ENCODE results near the gene TMEM94. TPM values are rescaled to one million over a fixed set of nuclear protein-coding genes. Genes with fewer than 3 reads are reported as not detected.

The TMEM94 gene
- 8.4 and 11.4 TPM in 2 replicates for total RNA-seq (2012; rRNA removed)
- 59.2 and 64.7 TPM in 2 replicates for polyA plus RNA-seq (2012; rRNA removed)
- 30.4 and 39.0 TPM in 2 replicates for polyA plus RNA-seq (2012; cell fraction: cytosol; rRNA removed)
- polyA plus RNA-seq (2012; cell fraction: nucleus; rRNA removed; ENCODE audit: low replicate concordance), result 231 and 523 TPM in 2 replicates
- percentile 55 among the genes with signal in this experiment for Bru-seq, nascent RNA
- BruChase-seq, experiment 1, labeled RNA remaining after a 6-hour chase, result percentile 64 among the genes with signal in this experiment
- percentile 53 among the genes with signal in this experiment for BruChase-seq, experiment 2, labeled RNA remaining after a 2-hour chase
- long read RNA-seq, partial matches to known transcripts, result 21 of 25 reads
- long read RNA-seq, other reads (novel, unspliced or antisense), result 4 of 25 reads

DNA sequence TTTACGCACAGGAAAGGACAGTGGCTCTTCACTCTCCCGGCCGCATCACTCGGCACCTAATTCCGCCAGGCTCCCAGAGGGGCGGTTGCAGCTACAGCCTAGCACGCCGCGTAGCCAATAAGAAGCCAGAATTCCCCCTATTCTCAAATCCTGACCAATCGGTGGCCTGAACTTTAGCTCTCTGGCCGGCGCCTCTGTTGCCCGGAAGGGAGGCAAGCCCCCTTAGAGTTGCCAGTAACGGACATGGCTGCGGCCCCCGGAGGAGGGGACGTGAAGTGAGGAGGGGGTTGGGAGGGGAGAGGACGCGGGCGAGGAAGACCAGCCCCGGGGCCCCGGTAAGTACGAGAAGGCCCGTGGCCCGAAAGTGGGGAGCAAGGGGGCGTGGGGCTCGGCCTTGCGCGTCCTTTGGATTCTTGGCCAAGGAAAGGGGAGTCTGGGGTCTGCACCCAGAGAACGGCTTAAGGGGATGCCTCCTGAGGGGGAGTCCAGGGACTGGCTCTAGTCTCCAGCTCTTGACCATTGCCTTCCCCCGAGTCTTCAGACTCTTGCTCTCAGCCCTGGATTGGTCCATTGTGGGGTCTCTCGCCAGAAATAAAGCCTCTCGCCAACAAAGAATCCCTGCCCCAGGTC, at the start of gene TMEM94:
Gene TMEM94 (plus strand): TSS at position 219 of the 630 bp plus-strand sequence. CDS start 15,271 bp downstream, outside the sequence.
- peaks cover 31 to 43% of the 10 kb centered on the region in 2 experiments for H3K79me1 ChIP-seq (ENCODE audit: low read depth in 1 of 2, low read length in 2 of 2)
- H4K5ac ChIP-seq (ENCODE audit: low read depth, low read length), result peak within 1 kb of the TSS; percentile 95
- H4K91ac ChIP-seq (ENCODE audit: insufficient read depth, low read depth, low read length), result peak within 1 kb of the TSS; percentile 95
- peak within 1 kb of the TSS; percentile 98 for H2AFZ ChIP-seq (replicated peaks; ENCODE audit: low read length, poor library complexity)
- TF ChIP-seq, protein P1, sequence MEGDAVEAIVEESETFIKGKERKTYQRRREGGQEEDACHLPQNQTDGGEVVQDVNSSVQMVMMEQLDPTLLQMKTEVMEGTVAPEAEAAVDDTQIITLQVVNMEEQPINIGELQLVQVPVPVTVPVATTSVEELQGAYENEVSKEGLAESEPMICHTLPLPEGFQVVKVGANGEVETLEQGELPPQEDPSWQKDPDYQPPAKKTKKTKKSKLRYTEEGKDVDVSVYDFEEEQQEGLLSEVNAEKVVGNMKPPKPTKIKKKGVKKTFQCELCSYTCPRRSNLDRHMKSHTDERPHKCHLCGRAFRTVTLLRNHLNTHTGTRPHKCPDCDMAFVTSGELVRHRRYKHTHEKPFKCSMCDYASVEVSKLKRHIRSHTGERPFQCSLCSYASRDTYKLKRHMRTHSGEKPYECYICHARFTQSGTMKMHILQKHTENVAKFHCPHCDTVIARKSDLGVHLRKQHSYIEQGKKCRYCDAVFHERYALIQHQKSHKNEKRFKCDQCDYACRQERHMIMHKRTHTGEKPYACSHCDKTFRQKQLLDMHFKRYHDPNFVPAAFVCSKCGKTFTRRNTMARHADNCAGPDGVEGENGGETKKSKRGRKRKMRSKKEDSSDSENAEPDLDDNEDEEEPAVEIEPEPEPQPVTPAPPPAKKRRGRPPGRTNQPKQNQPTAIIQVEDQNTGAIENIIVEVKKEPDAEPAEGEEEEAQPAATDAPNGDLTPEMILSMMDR (conservative IDR thresholded peaks at IDR 0.05; ENCODE audit: low read depth, low read length), result no peak
- TF ChIP-seq SMC3 (IDR thresholded peaks at IDR 0.05; ENCODE audit: low read depth, low read length) (no peak), POLR2A (IDR thresholded peaks at IDR 0.05; ENCODE audit: low read depth, low read length) (peak; percentile 54; the same call in 1 of the 2 replicates), MAZ (IDR thresholded peaks at IDR 0.05; ENCODE audit: borderline replicate concordance, low read depth, low read length) (peak; percentile 98), FOS (IDR thresholded peaks at IDR 0.05; ENCODE audit: low read depth, low read length) (peak; percentile 79; the same call in 1 of the 2 replicates), BHLHE40 (IDR thresholded peaks at IDR 0.05; ENCODE audit: low read depth, low read length) (no peak)
- H3K56ac ChIP-seq (ENCODE audit: extremely low read depth, insufficient read depth, low read length), result peak within 1 kb of the TSS; percentile 96
- peak within 1 kb of the TSS; percentile 99 for H3K14ac ChIP-seq (replicated peaks; ENCODE audit: low read depth, low read length)
- H2BK120ac ChIP-seq (ENCODE audit: low read depth, low read length), result peak within 1 kb of the TSS; percentile 73
- H2BK5ac ChIP-seq (ENCODE audit: low read depth, low read length, poor library complexity, severe bottlenecking), result peak within 1 kb of the TSS; percentile 79
- H4K20me1 ChIP-seq (ENCODE audit: insufficient read depth, low read length), result no peaks in the 10 kb centered on the region
- no peaks in the 10 kb centered on the region for H3K27me3 ChIP-seq (ENCODE audit: control insufficient read depth, insufficient read depth, low read length)
- peak within 1 kb of the TSS; percentile 99 for H3K23ac ChIP-seq (ENCODE audit: low read depth, low read length)
- peak within 1 kb of the TSS; percentile 58 for H3K4me3 ChIP-seq (ENCODE audit: insufficient read depth, low read depth, low read length)
- no peaks in the 10 kb centered on the region for H3K36me3 ChIP-seq (ENCODE audit: control insufficient read depth, insufficient read depth, low read length)
- 0% methylated on average over 3 of the region's 33 CpGs; no CpG with 5 or more reads in 1 of the 2 experiments for WGBS, 2 experiments (ENCODE audit: extremely low coverage in 2 of 2, insufficient read length in 1 of 2)
- H2AK5ac ChIP-seq (ENCODE audit: low read depth, low read length), result peak within 1 kb of the TSS; percentile 94
- H3K27ac ChIP-seq (ENCODE audit: insufficient read depth, low read length), result peak within 1 kb of the TSS; percentile 79
- peak within 1 kb of the TSS; percentile 96 for H3K4ac ChIP-seq (ENCODE audit: low read depth, low read length)
- H3K9ac ChIP-seq (ENCODE audit: low read depth, low read length), result peak within 1 kb of the TSS; percentile 96
- peak within 1 kb of the TSS; percentile 95 to 98 for H4K8ac ChIP-seq (ENCODE audit: low read depth in 2 of 2, low read length in 2 of 2)
- peaks cover 6% of the 10 kb centered on the region for H3K4me1 ChIP-seq (ENCODE audit: control insufficient read depth, insufficient read depth, low read length)
- peak within 1 kb of the TSS; percentile 85; the same call in 1 of the 3 replicates for H2BK15ac ChIP-seq (ENCODE audit: low read depth, low read length)
- H3K4me2 ChIP-seq (ENCODE audit: low read depth, low read length), result peak within 1 kb of the TSS; percentile 93
- ATAC-seq (ENCODE audit: low read depth), result peak; percentile 91
- peak within 1 kb of the TSS; percentile 99 for H2AK9ac ChIP-seq (replicated peaks; ENCODE audit: low read depth, low read length, poor library complexity)
- peak within 1 kb of the TSS; percentile 44; the same call in 1 of the 2 replicates for H2BK20ac ChIP-seq (ENCODE audit: low read depth, low read length)
- no peaks in the 10 kb centered on the region for H3K9me3 ChIP-seq (ENCODE audit: control insufficient read depth, insufficient read depth, low read length)
- no TSS peak for BruUV-seq (replicated peaks)
- in situ Hi-C loops (cut with MboI; ENCODE audit: low sequenced_read_pairs) (no loop called here), intact Hi-C loops (cut with micrococcal nuclease) (no loop called here), dilution Hi-C loops (cut with HindIII; ENCODE audit: low sequenced_read_pairs, unreplicated experiment) (no loop called here)
- peaks cover 16% of the 10 kb centered on the region for H3K9me1 ChIP-seq (ENCODE audit: insufficient read depth, low read length)
- CTCF ChIA-PET, result interaction anchor here (0.6 to 1.3 kb wide), 6 partner anchors 12 to 384 kb away, joined by 3 to 4 read pairs (median 3); partner anchors contain the start of gene TSEN54
- peak; percentile 97 for DNase-seq
- POLR2A ChIA-PET (ENCODE audit: unreplicated experiment), result interaction anchor here (1.2 kb wide), 1 partner anchor 25 kb away, joined by 3 read pairs; no protein-coding TSS in a partner anchor
- peak within 1 kb of the TSS; percentile 85 for H3K18ac ChIP-seq (ENCODE audit: low read depth, low read length)

Measured in IMR-90 (cell line).